Spleen (tissue), 7 donors: ENCODE data around the gene QSER1.

Experiments
- CTCF ChIP-seq, 11 experiments: fragments of 200-600 bp in 7 of 11; fragments of 450-650 bp in 4 of 11; sonication (generic) in 4 of 11; IDR thresholded peaks in 8 of 11; conservative IDR thresholded peaks in 3 of 11; 1 replicate in 7 of 11; 2 replicates in 4 of 11; pipeline versions ENCODE4 v1.4.0 to v1.8.0; 2016 to 2021; ENCODE audit warnings: antibody characterized with exemption in 11 of 11, inconsistent platforms in 4 of 11, mild to moderate bottlenecking in 1 of 11
- POLR2AphosphoS5 ChIP-seq, 3 donors: sonication (generic); formaldehyde crosslinking; IDR thresholded peaks; one replicate each; pipeline ENCODE4 v1.5.1; 2017; ENCODE audit warnings: antibody characterized with exemption in 3 of 3
- donor health status: DM: no; HTN: no; CAD: no; lungs with moderate emphysema.
- donor health status: DM: no; HTN: no; CAD: no.
- donor health status: DM: no; HTN: no; CAD: no.

GRCh38 chr11:32847511-32847910 is 45.1 kb upstream of the QSER1 start:
- TF ChIP-seq CTCF (IDR thresholded peaks at IDR 0.05 in 8 of 11, conservative IDR thresholded peaks at IDR 0.05 in 3 of 11): no peak
- no peak for TF ChIP-seq POLR2AphosphoS5 (IDR thresholded peaks at IDR 0.05)
